ENCODE results near the gene PRSS16. TPM values are rescaled to one million over a fixed set of nuclear protein-coding genes. Genes with fewer than 3 reads are reported as not detected.

Gene PRSS16
- total and polyA plus RNA-seq, 9 of the 15 experiments (the other 6 are each of a cell fraction or from before 2014, with no cell fraction given) = 4.5 to 21.3 (median 12.1) TPM

DNA sequence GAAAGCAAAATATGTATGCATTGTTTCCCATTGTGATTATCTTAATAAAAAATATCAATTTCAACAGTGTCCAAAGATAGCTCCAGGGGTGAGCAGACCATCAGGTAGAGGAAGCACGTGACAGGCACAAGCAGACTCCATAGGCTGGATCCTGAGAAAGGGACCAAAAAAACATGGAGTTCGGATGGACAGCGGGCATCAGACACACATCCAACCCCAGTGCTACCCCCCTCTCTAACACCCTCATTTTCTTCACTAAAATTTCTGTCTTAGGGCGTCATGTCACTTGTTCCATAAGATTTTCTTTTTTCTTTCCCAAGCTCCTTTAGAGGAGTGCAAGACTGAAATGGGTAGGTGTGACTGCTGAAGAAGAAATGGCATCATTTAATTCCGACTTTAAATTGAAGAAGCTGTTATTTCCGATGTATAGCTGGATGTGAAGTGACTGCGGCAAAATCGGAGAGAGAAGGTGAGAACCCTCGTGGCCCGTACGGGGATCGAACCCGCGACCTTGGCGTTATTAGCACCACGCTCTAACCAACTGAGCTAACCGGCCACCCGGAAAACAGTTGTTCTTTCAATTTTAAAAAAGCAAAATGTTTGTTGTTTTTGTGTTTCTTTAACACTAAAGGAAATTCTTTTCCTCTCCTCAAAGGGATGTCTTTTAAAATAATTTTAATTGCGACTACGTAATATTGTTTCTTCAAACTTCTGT is 10.3 kb upstream of the PRSS16 start (continued):
- TF ChIP-seq, protein P1, sequence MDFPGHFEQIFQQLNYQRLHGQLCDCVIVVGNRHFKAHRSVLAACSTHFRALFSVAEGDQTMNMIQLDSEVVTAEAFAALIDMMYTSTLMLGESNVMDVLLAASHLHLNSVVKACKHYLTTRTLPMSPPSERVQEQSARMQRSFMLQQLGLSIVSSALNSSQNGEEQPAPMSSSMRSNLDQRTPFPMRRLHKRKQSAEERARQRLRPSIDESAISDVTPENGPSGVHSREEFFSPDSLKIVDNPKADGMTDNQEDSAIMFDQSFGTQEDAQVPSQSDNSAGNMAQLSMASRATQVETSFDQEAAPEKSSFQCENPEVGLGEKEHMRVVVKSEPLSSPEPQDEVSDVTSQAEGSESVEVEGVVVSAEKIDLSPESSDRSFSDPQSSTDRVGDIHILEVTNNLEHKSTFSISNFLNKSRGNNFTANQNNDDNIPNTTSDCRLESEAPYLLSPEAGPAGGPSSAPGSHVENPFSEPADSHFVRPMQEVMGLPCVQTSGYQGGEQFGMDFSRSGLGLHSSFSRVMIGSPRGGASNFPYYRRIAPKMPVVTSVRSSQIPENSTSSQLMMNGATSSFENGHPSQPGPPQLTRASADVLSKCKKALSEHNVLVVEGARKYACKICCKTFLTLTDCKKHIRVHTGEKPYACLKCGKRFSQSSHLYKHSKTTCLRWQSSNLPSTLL (IDR thresholded peaks at IDR 0.05) = 0 out of 2 replicates have a peak, but pooled peaks have one; percentile 57
- no peak for TF ChIP-seq MEIS2 (IDR thresholded peaks at IDR 0.05; ENCODE audit: partially characterized antibody)
- no peak for TF ChIP-seq LEF1 (IDR thresholded peaks at IDR 0.05)
- TF ChIP-seq, protein P2, sequence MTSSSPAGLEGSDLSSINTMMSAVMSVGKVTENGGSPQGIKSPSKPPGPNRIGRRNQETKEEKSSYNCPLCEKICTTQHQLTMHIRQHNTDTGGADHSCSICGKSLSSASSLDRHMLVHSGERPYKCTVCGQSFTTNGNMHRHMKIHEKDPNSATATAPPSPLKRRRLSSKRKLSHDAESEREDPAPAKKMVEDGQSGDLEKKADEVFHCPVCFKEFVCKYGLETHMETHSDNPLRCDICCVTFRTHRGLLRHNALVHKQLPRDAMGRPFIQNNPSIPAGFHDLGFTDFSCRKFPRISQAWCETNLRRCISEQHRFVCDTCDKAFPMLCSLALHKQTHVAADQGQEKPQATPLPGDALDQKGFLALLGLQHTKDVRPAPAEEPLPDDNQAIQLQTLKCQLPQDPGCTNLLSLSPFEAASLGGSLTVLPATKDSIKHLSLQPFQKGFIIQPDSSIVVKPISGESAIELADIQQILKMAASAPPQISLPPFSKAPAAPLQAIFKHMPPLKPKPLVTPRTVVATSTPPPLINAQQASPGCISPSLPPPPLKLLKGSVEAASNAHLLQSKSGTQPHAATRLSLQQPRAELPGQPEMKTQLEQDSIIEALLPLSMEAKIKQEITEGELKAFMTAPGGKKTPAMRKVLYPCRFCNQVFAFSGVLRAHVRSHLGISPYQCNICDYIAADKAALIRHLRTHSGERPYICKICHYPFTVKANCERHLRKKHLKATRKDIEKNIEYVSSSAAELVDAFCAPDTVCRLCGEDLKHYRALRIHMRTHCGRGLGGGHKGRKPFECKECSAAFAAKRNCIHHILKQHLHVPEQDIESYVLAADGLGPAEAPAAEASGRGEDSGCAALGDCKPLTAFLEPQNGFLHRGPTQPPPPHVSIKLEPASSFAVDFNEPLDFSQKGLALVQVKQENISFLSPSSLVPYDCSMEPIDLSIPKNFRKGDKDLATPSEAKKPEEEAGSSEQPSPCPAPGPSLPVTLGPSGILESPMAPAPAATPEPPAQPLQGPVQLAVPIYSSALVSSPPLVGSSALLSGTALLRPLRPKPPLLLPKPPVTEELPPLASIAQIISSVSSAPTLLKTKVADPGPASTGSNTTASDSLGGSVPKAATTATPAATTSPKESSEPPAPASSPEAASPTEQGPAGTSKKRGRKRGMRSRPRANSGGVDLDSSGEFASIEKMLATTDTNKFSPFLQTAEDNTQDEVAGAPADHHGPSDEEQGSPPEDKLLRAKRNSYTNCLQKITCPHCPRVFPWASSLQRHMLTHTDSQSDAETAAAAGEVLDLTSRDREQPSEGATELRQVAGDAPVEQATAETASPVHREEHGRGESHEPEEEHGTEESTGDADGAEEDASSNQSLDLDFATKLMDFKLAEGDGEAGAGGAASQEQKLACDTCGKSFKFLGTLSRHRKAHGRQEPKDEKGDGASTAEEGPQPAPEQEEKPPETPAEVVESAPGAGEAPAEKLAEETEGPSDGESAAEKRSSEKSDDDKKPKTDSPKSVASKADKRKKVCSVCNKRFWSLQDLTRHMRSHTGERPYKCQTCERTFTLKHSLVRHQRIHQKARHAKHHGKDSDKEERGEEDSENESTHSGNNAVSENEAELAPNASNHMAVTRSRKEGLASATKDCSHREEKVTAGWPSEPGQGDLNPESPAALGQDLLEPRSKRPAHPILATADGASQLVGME (CRISPR knock-in tag; IDR thresholded peaks at IDR 0.05) = no peak
- no peak; the same call in none of the 2 replicates for TF ChIP-seq ELF2 (CRISPR knock-in tag; IDR thresholded peaks at IDR 0.05)
- TF ChIP-seq, protein P3, sequence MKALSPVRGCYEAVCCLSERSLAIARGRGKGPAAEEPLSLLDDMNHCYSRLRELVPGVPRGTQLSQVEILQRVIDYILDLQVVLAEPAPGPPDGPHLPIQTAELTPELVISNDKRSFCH (CRISPR knock-in tag; IDR thresholded peaks at IDR 0.05) = no peak
- TF ChIP-seq, protein P3 (tag; IDR thresholded peaks at IDR 0.05) = peak; percentile 68; the same call in 1 of the 2 replicates
- TF ChIP-seq DIDO1 (tag; IDR thresholded peaks at IDR 0.05; ENCODE audit: low read depth) = no peak
- TF ChIP-seq HCFC1 (IDR thresholded peaks at IDR 0.05; ENCODE audit: low read depth, low read length) = no peak
- peak; percentile 17; the same call in 1 of the 2 replicates for TF ChIP-seq ELF4 (CRISPR knock-in tag; IDR thresholded peaks at IDR 0.05)
- TF ChIP-seq, protein P4, sequence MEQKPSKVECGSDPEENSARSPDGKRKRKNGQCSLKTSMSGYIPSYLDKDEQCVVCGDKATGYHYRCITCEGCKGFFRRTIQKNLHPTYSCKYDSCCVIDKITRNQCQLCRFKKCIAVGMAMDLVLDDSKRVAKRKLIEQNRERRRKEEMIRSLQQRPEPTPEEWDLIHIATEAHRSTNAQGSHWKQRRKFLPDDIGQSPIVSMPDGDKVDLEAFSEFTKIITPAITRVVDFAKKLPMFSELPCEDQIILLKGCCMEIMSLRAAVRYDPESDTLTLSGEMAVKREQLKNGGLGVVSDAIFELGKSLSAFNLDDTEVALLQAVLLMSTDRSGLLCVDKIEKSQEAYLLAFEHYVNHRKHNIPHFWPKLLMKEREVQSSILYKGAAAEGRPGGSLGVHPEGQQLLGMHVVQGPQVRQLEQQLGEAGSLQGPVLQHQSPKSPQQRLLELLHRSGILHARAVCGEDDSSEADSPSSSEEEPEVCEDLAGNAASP (IDR thresholded peaks at IDR 0.05) = no peak
- TF ChIP-seq, protein P5, sequence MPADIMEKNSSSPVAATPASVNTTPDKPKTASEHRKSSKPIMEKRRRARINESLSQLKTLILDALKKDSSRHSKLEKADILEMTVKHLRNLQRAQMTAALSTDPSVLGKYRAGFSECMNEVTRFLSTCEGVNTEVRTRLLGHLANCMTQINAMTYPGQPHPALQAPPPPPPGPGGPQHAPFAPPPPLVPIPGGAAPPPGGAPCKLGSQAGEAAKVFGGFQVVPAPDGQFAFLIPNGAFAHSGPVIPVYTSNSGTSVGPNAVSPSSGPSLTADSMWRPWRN (IDR thresholded peaks at IDR 0.05; ENCODE audit: low read depth) = peak; percentile 23; the same call in 1 of the 2 replicates
- TF ChIP-seq BMI1 (IDR thresholded peaks at IDR 0.05; ENCODE audit: low read length) = no peak
- no peak for TF ChIP-seq KLF1 (tag; IDR thresholded peaks at IDR 0.05)
- peak; percentile 60; the same call in 1 of the 2 replicates for TF ChIP-seq RFX5 (IDR thresholded peaks at IDR 0.05; ENCODE audit: low read depth, low read length)

Data from K562 (cell line).